Testis (tissue), 3 donors: Measurements from ENCODE around the gene CACUL1. TPM values are rescaled to one million over a fixed set of nuclear protein-coding genes. Genes with fewer than 3 reads are reported as not detected.
A peak's percentile ranks its signal among the peaks of the same experiment; 100 is the strongest.

Experiments used
- DNase-seq: peaks from one replicate; pipeline ENCODE4 v3.0.0-alpha.2; 2019
- H3K27ac ChIP-seq, 2 donors: fragments of 200-600 bp; sonication (generic); one replicate each; pipeline ENCODE4 v1.5.1; 2019
- H3K27me3 ChIP-seq: fragments of 200-600 bp; sonication (generic); one replicate; pipeline ENCODE4 v1.5.1; 2019
- H3K36me3 ChIP-seq: fragments of 200-600 bp; sonication (generic); one replicate; pipeline ENCODE4 v1.5.1; 2017; ENCODE audit warnings: low read depth; ENCODE audit errors: missing control alignments
- H3K4me1 ChIP-seq: fragments of 200-600 bp; sonication (generic); one replicate; pipeline ENCODE4 v1.5.1; 2019
- H3K4me3 ChIP-seq, 2 donors: fragments of 200-600 bp; sonication (generic); one replicate each; pipeline ENCODE4 v1.5.1; 2017 to 2019
- H3K9me3 ChIP-seq: fragments of 200-600 bp; sonication (generic); one replicate; pipeline ENCODE4 v1.5.1; 2017
- POLR2A ChIP-seq: fragments of 450-650 bp; IDR thresholded peaks from one replicate; pipeline ENCODE4 v1.6.1; 2017; ENCODE audit warnings: antibody characterized with exemption, mild to moderate bottlenecking, moderate library complexity
- WGBS, 2 donors: methylation state at CpG; one replicate each; pipeline ENCODE4 v1.1.5; 2018; 5-methylcytosine and 5-hydroxymethylcytosine counted together
- intact Hi-C: fragments of 100-400 bp; cut with DNase I; formaldehyde crosslinking; loops from one replicate; pipeline ENCODE4 v1.15.1; 2023; ENCODE audit warnings: low total_unique reads
- polyA plus RNA-seq: library from polyadenylated mRNA; stranded (reverse); fragments of 350-450 nt; fragmentation: Illumina TruSeq; extraction: RNeasy Lipid Tissue Mini Kit (QIAGEN cat#74804); gene quantifications from one replicate; pipeline ENCODE4 v1.2.3, GENCODE V29; 2014; ENCODE audit warnings: low read depth, low replicate concordance; ENCODE audit not compliant: insufficient read depth
- total RNA-seq, 2 donors: library from RNA; depleted of rRNA; stranded (reverse); fragments of >200 nt; gene quantifications; one replicate each; pipeline ENCODE4 v1.2.3, GENCODE V29; 2016
- TF ChIP-seq, protein P1 (sequence below), 3 experiments: fragments of 450-650 bp in 2 of 3; fragments of 200-600 bp in 1 of 3; sonication (generic) in 1 of 3; IDR thresholded peaks; one replicate each; pipeline ENCODE4 v1.5.1; 2016 to 2019; ENCODE audit warnings: antibody characterized with exemption in 3 of 3, mild to moderate bottlenecking in 2 of 3, moderate library complexity in 1 of 3

CACUL1 gene
- total and polyA plus RNA-seq, 3 donors from 2014 or later, result 60.1 to 72.0 (median 62.6) TPM

DNA sequence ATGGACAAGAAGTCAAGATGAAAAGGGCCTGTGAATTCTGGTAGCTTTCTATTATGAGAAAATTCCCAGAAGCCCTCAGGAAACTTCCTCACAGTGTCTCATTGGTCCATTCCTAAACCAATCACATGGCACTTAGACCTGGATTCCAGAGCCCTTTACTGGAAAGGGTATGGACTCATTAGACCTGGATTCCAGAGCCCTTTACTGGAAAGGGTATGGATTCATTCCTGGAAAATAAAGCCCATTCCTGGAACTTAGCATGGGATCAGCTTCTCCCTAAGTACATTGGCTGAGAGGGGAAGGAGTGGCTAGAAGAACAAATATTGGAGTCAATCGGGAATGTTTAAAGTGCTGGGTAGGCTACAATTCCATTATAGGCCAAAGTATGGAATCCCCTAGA is 3.7 kb upstream of the CACUL1 start:
- H3K4me3 ChIP-seq, result no peak overlapping the region
- TF ChIP-seq POLR2A, result no peak
- TF ChIP-seq, protein P1, sequence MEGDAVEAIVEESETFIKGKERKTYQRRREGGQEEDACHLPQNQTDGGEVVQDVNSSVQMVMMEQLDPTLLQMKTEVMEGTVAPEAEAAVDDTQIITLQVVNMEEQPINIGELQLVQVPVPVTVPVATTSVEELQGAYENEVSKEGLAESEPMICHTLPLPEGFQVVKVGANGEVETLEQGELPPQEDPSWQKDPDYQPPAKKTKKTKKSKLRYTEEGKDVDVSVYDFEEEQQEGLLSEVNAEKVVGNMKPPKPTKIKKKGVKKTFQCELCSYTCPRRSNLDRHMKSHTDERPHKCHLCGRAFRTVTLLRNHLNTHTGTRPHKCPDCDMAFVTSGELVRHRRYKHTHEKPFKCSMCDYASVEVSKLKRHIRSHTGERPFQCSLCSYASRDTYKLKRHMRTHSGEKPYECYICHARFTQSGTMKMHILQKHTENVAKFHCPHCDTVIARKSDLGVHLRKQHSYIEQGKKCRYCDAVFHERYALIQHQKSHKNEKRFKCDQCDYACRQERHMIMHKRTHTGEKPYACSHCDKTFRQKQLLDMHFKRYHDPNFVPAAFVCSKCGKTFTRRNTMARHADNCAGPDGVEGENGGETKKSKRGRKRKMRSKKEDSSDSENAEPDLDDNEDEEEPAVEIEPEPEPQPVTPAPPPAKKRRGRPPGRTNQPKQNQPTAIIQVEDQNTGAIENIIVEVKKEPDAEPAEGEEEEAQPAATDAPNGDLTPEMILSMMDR (IDR thresholded peaks at IDR 0.05), result no peak
- no peak for DNase-seq
- H3K27ac ChIP-seq, result no peak overlapping the region
- intact Hi-C loops, result no loop called here
- WGBS, 2 donors, result 60 to 90% methylated on average over 1 of the region's 1 CpG
- no peaks in the 10 kb centered on the region for H3K9me3 ChIP-seq
- no peaks in the 10 kb centered on the region for H3K27me3 ChIP-seq
- H3K36me3 ChIP-seq, result no peaks in the 10 kb centered on the region
- H3K4me1 ChIP-seq, result no peaks in the 10 kb centered on the region

DNA sequence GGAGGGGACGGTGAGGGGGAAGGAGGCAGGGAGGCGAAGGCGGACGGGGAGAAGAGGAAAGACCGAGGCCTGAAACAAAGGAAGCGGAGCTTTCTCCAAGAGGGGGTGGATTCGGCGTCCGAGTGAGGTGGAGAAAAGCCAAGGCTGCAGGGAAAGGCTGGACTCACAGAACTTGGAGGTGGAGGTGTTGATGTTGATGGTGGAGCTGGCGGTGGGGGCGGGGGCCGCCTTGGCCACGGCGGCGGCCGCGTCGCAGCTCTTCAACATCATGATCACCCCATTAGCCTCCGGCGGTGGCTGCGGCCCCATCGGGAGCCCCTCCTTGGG is 578 bp downstream of the CACUL1 start:
- H3K27ac ChIP-seq, result peak overlapping the region; percentile 91 to 93
- H3K27me3 ChIP-seq, result no peaks in the 10 kb centered on the region
- TF ChIP-seq, protein P1 (IDR thresholded peaks at IDR 0.05), result no peak
- TF ChIP-seq POLR2A, result no peak
- peaks cover 13% of the 10 kb centered on the region for H3K4me1 ChIP-seq
- no peaks in the 10 kb centered on the region for H3K9me3 ChIP-seq
- no peaks in the 10 kb centered on the region for H3K36me3 ChIP-seq
- 0% methylated on average over 13 to 22 of the region's 22 CpGs for WGBS, 2 donors
- peak; percentile 65 for DNase-seq
- H3K4me3 ChIP-seq, result peak overlapping the region; percentile 79 to 100
- intact Hi-C loops, result no loop called here

DNA sequence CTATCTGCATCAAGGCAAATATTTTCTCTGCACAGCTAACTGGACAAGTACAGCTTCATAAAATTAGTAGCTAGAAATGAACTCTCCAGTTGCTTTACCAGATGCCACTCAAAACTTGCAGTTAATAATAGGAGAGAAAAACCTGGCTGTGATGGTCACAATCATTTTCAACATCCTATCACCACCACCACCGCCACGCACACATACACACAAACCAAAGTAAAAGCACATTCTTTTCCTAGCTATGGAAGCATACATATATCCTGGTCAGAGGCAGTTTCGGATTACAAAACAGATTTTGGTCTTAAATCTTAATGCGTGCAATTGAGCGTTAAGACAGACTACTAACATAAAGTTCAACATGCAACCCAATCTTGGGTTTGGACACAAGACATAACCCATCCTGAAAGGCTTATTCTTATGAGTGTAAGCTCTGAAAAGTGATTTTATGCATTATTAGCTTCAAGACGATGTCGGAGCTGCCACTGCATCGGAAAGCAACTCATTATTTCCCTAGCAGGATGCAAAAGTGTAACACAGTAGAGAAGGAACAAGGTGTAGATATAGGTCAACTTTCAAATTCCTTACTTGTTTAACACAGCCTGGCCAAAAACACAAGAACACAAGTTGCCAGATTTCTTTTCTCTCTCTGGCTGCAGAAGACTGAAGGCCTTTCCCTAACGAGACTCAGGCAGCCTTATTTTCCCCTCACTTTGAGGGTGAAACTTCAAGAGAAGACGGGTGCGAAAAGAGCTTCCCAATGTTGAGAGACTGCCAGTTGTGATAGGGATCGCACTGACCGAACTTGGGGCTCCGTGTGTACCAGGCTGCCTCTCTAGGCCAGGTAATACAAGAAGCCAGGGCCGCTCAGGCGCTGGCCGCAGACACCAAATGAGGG is 1.2 kb downstream of the CACUL1 start:
- Histone ChIP-seq H3K4me1 (peaks cover 13% of the 10 kb centered on the region), H3K27ac (peak overlapping the region; percentile 91 to 93), H3K9me3 (no peaks in the 10 kb centered on the region), H3K4me3 (peak overlapping the region; percentile 79 to 100), H3K36me3 (no peaks in the 10 kb centered on the region), H3K27me3 (no peaks in the 10 kb centered on the region)
- no peak for DNase-seq
- intact Hi-C loops, result no loop called here
- TF ChIP-seq, protein P1 (IDR thresholded peaks at IDR 0.05), result no peak
- TF ChIP-seq POLR2A, result no peak
- WGBS, 2 donors, result 5 to 6% methylated on average over 17 of the region's 17 CpGs

DNA sequence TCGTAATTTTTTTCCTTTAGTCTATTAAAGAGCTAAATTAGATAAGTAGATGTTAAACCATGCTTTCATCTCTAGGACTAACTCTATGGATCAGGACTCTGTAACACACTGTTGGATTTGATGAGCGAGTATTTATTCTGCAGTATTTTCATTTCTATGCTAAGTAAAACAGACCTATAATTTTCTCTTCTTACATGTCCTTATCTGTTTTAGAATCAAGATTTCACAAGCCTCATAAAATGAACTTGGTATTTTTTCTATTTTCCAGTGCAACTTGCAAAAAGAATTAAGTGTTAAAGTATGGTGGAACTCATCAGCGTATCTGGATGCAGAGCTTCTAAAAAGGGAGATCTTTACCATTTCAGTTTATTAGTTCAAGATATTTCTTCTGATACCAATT is 2.4 kb downstream of the CACUL1 start:
- H3K27me3 ChIP-seq, result no peaks in the 10 kb centered on the region
- WGBS, 2 donors, result 51 to 56% methylated on average over 3 of the region's 3 CpGs
- H3K9me3 ChIP-seq, result no peaks in the 10 kb centered on the region
- no peak overlapping the region for H3K27ac ChIP-seq
- no peak overlapping the region for H3K4me3 ChIP-seq
- H3K36me3 ChIP-seq, result no peaks in the 10 kb centered on the region
- peaks cover 13% of the 10 kb centered on the region for H3K4me1 ChIP-seq
- intact Hi-C loops, result no loop called here
- no peak for TF ChIP-seq POLR2A
- TF ChIP-seq, protein P1 (IDR thresholded peaks at IDR 0.05), result no peak
- no peak for DNase-seq

DNA sequence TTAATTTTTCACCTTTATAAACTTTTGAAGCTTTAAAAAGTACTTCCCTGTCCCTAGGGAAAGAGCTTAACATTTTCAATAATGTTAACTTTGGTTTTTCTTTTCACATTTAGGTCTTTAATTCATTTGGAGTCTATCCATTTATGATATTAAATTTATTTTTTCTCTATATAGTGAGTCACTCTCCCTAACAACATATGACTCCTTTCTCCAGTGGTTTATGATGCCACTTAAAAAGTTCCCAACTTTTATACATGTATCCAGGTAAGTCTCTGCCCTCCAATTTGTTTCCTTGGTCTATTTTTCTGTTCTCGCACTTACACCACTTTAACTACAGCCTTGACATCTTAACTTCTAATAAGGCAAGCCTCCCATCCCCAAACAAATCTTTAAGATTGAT is 3.5 kb downstream of the CACUL1 start:
- no peak for TF ChIP-seq POLR2A
- TF ChIP-seq, protein P1 (IDR thresholded peaks at IDR 0.05), result no peak
- WGBS, 2 donors, result 83 to 92% methylated on average over 1 of the region's 1 CpG
- Histone ChIP-seq H3K4me1 (peaks cover 13% of the 10 kb centered on the region), H3K27ac (no peak overlapping the region), H3K9me3 (no peaks in the 10 kb centered on the region), H3K27me3 (no peaks in the 10 kb centered on the region), H3K36me3 (no peaks in the 10 kb centered on the region), H3K4me3 (no peak overlapping the region)
- no peak for DNase-seq
- intact Hi-C loops, result no loop called here
